Neuronal stem cell (in vitro differentiated cells): ENCODE measurements around the gene RHO.

ENCODE experiments used
- DNase-seq: peaks from one replicate; pipeline ENCODE4 v3.0.0-alpha.2; 2013; ENCODE audit warnings: low spot score
- H2AFZ ChIP-seq: one replicate; pipeline ENCODE4 v1.6.1; 2013; ENCODE audit warnings: mild to moderate bottlenecking, low read length, inconsistent platforms
- H2AK5ac ChIP-seq: 2 replicates; pipeline ENCODE4 v1.6.1; 2013; ENCODE audit warnings: low read depth, mild to moderate bottlenecking, inconsistent platforms, low read length, moderate library complexity, mixed read lengths
- H2BK120ac ChIP-seq: 2 replicates; pipeline ENCODE4 v1.6.1; 2013; ENCODE audit warnings: low read depth, mild to moderate bottlenecking, inconsistent platforms, low read length, moderate library complexity, mixed read lengths
- H2BK12ac ChIP-seq: one replicate; pipeline ENCODE4 v1.6.1; 2013; ENCODE audit warnings: low read length, inconsistent platforms
- H2BK15ac ChIP-seq: 2 replicates; pipeline ENCODE4 v1.6.1; 2013; ENCODE audit warnings: mild to moderate bottlenecking, low read length, inconsistent platforms, mixed read lengths
- H2BK5ac ChIP-seq: one replicate; pipeline ENCODE4 v1.6.1; 2013; ENCODE audit warnings: inconsistent platforms, mild to moderate bottlenecking, low read length, moderate library complexity
- H3K14ac ChIP-seq: one replicate; pipeline ENCODE4 v1.6.1; 2013; ENCODE audit warnings: low read length, inconsistent platforms
- H3K18ac ChIP-seq: 2 replicates; pipeline ENCODE4 v1.6.1; 2013; ENCODE audit warnings: low read length, inconsistent platforms
- H3K23ac ChIP-seq: 2 replicates; pipeline ENCODE4 v1.6.1; 2013; ENCODE audit warnings: low read depth, mild to moderate bottlenecking, mixed read lengths, low read length, inconsistent platforms; ENCODE audit not compliant: poor library complexity
- H3K27ac ChIP-seq: replicated peaks from 3 replicates; pipeline ENCODE4 v1.5.1; 2013; ENCODE audit warnings: low read length, inconsistent platforms
- H3K27me3 ChIP-seq, 3 experiments: 2 replicates each; pipeline ENCODE4 v1.6.1; 2013; ENCODE audit warnings: low read length in 3 of 3, mild to moderate bottlenecking in 2 of 3, inconsistent platforms in 1 of 3, low read depth in 1 of 3, mixed read lengths in 1 of 3, moderate library complexity in 1 of 3; ENCODE audit not compliant: control insufficient read depth in 3 of 3, insufficient read depth in 3 of 3
- H3K36me3 ChIP-seq, 2 donors: replicated peaks in 1 of 2; 2 replicates each; pipeline ENCODE4 v1.6.1; 2013; ENCODE audit warnings: low read length in 2 of 2; ENCODE audit not compliant: control insufficient read depth in 2 of 2, insufficient read depth in 2 of 2
- H3K4ac ChIP-seq: 2 replicates; pipeline ENCODE4 v1.6.1; 2013; ENCODE audit warnings: inconsistent platforms, mild to moderate bottlenecking, low read length, moderate library complexity
- H3K4me1 ChIP-seq, 2 donors: 1 replicate in 1 of 2; 2 replicates in 1 of 2; pipeline ENCODE4 v1.6.1; 2013; ENCODE audit warnings: low read length in 2 of 2, low read depth in 1 of 2; ENCODE audit not compliant: control insufficient read depth in 2 of 2, insufficient read depth in 1 of 2
- H3K4me2 ChIP-seq: one replicate; pipeline ENCODE4 v1.6.1; 2013; ENCODE audit warnings: mild to moderate bottlenecking, low read length, inconsistent platforms; ENCODE audit not compliant: insufficient read depth, poor library complexity, severe bottlenecking
- H3K4me3 ChIP-seq, 2 donors: 2 replicates each; pipeline ENCODE4 v1.5.1; 2013; ENCODE audit warnings: low read length in 2 of 2, mild to moderate bottlenecking in 2 of 2, inconsistent platforms in 1 of 2, moderate library complexity in 1 of 2
- H3K79me1 ChIP-seq: one replicate; pipeline ENCODE4 v1.6.1; 2013; ENCODE audit warnings: low read depth, mild to moderate bottlenecking, inconsistent platforms, low read length, moderate library complexity
- H3K9ac ChIP-seq: one replicate; pipeline ENCODE4 v1.6.1; 2013; ENCODE audit warnings: mild to moderate bottlenecking, low read depth, low read length, inconsistent platforms; ENCODE audit not compliant: poor library complexity
- H3K9me3 ChIP-seq, 2 donors: replicated peaks in 1 of 2; 2 replicates each; pipeline versions ENCODE3 to v1.6.1; 2013; ENCODE audit warnings: low read length in 2 of 2, mild to moderate bottlenecking in 2 of 2, inconsistent platforms in 1 of 2, low read depth in 1 of 2, mixed read lengths in 1 of 2, moderate library complexity in 1 of 2; ENCODE audit not compliant: control insufficient read depth in 2 of 2, insufficient read depth in 1 of 2
- H4K8ac ChIP-seq: one replicate; pipeline ENCODE4 v1.6.1; 2013; ENCODE audit warnings: low read depth, mild to moderate bottlenecking, inconsistent platforms, low read length, moderate library complexity
- H4K91ac ChIP-seq: one replicate; pipeline ENCODE4 v1.6.1; 2013; ENCODE audit warnings: low read length, low read depth, mild to moderate bottlenecking, inconsistent platforms; ENCODE audit not compliant: poor library complexity
- WGBS, 2 donors: extraction: QIAGEN DNeasy Blood & Tissue Kit; methylation state at CpG; one replicate each; pipeline ENCODE4 v1.1.7; 2013; ENCODE audit warnings: missing lambda C conversion rate in 2 of 2, mixed read lengths in 1 of 2; ENCODE audit not compliant: insufficient read length in 2 of 2, insufficient replicate concordance in 1 of 2; ENCODE audit errors: extremely low coverage in 2 of 2; 5-methylcytosine and 5-hydroxymethylcytosine counted together

The RHO gene

GRCh38 chr3:129563332-129563731, 34.9 kb downstream of the RHO start:
- Histone ChIP-seq H3K4me2 (no peak overlapping the region), H3K18ac (no peak overlapping the region), H3K4ac (no peak overlapping the region), H3K9me3 (no peaks in the 10 kb centered on the region), H3K27ac (no peak overlapping the region), H3K79me1 (no peaks in the 10 kb centered on the region), H2AFZ (no peak overlapping the region), H3K23ac (no peak overlapping the region), H3K4me3 (no peak overlapping the region), H4K8ac (no peak overlapping the region), H2BK120ac (no peak overlapping the region), H3K36me3 (peaks cover 0 to 55% of the 10 kb centered on the region in 2 donors), H3K27me3 (no peaks in the 10 kb centered on the region), H2AK5ac (peak overlapping the region; percentile 6), H3K9ac (no peak overlapping the region), H2BK5ac (no peak overlapping the region), H4K91ac (no peak overlapping the region), H3K4me1 (peaks cover 10 to 18% of the 10 kb centered on the region in 2 donors), H3K14ac (no peak overlapping the region), H2BK15ac (no peak overlapping the region), H2BK12ac (no peak overlapping the region)
- WGBS, 2 donors: no CpG with 5 or more reads among the region's 12 CpGs
- DNase-seq: no peak

GRCh38 chr3:129563850-129564535, 35.6 kb downstream of the RHO start:
- Histone ChIP-seq H3K4me1 (peaks cover 7 to 14% of the 10 kb centered on the region in 2 donors), H3K4me2 (no peak overlapping the region), H3K27me3 (no peaks in the 10 kb centered on the region), H3K14ac (no peak overlapping the region), H2BK15ac (no peak overlapping the region), H3K79me1 (no peaks in the 10 kb centered on the region), H3K9ac (no peak overlapping the region), H2AFZ (no peak overlapping the region), H4K8ac (no peak overlapping the region), H2BK120ac (no peak overlapping the region), H3K4me3 (no peak overlapping the region), H3K4ac (no peak overlapping the region), H3K18ac (no peak overlapping the region), H2BK5ac (no peak overlapping the region), H3K9me3 (no peaks in the 10 kb centered on the region), H3K27ac (no peak overlapping the region), H3K23ac (no peak overlapping the region), H3K36me3 (peaks cover 0 to 53% of the 10 kb centered on the region in 2 donors), H2BK12ac (no peak overlapping the region), H4K91ac (no peak overlapping the region), H2AK5ac (no peak overlapping the region)
- no peak for DNase-seq
- WGBS, 2 donors: no CpG with 5 or more reads among the region's 8 CpGs

DNA sequence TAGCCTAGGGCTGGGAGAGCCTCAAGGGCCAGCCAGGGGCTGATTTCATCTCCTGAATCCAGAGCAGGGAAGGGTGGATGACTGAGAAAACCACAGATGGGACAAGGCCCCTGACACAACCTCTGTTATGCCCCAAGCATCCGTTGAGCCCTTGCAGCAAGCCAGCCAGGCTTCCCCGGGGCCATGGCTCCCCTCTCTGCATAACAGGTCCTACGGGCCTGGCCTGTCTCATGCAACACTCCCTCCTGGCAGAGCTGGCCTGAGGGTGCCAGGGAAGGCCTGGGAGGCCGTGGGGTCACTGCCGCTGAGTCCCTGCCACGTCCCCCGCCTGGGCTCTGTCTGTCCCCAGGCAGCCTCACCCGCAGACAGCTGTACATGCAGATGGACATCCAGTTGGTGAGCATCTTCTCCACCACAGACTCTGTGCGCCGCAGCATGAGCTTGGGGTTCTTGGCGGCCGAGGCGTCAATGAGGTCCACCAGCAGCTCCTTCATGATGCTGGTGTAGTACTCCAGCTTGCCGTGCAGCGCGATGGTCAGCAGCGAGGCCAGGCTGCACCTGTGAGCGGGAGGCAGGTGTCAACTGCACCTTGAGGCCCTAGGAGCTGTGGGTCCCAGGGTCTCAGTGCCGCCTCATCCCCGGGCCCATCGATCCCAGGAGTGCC, 36.7 kb downstream of the RHO start:
- no peak overlapping the region for H2AFZ ChIP-seq
- no peak overlapping the region for H3K4me2 ChIP-seq
- H4K8ac ChIP-seq: no peak overlapping the region
- peak overlapping the region; percentile 93 for H2AK5ac ChIP-seq
- H4K91ac ChIP-seq: no peak overlapping the region
- H3K27ac ChIP-seq: no peak overlapping the region
- peaks cover 7 to 14% of the 10 kb centered on the region in 2 donors for H3K4me1 ChIP-seq
- no CpG with 5 or more reads among the region's 21 CpGs for WGBS, 2 donors
- H3K9me3 ChIP-seq: no peaks in the 10 kb centered on the region
- H2BK15ac ChIP-seq: no peak overlapping the region
- peak overlapping the region; percentile 19 for H2BK5ac ChIP-seq
- no peak for DNase-seq
- no peaks in the 10 kb centered on the region for H3K79me1 ChIP-seq
- peak overlapping the region; percentile 55 for H3K18ac ChIP-seq
- H3K36me3 ChIP-seq: peaks cover 0 to 46% of the 10 kb centered on the region in 2 donors
- no peak overlapping the region for H2BK12ac ChIP-seq
- no peak overlapping the region for H2BK120ac ChIP-seq
- peak overlapping the region; percentile 26 for H3K4ac ChIP-seq
- peak overlapping the region; percentile 25 for H3K23ac ChIP-seq
- peak overlapping the region; percentile 96 for H3K14ac ChIP-seq
- H3K9ac ChIP-seq: peak overlapping the region; percentile 63
- no peaks in the 10 kb centered on the region for H3K27me3 ChIP-seq
- H3K4me3 ChIP-seq: no peak overlapping the region

DNA sequence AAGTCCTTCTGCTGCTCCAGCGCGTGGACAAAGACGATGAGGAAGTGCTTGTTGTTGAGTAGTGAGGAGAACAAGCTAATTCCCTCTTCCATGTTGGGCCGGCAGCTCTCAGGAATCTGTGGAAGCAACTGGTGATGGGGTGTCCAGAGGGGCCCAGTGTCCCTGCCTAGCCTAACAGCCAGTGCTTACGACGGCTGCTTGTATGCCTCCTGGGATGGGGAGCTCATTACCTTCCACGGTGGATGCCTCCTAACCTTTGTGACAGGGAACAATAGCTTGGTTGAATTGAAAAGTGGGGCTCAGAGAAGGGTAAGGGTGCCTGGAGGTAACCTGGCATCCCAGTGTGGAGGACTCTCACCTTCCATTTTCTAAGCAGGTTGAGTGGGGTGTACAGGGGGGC, 37.5 kb downstream of the RHO start:
- Histone ChIP-seq H3K36me3 (peaks cover 0 to 49% of the 10 kb centered on the region in 2 donors), H2BK12ac (peak overlapping the region; percentile 59), H2BK5ac (no peak overlapping the region), H3K79me1 (no peaks in the 10 kb centered on the region), H3K27ac (no peak overlapping the region), H2BK120ac (no peak overlapping the region), H3K4ac (no peak overlapping the region), H2AK5ac (peak overlapping the region; percentile 93), H3K4me3 (peak overlapping the region in 1 of 2 donors; percentile 8), H3K9ac (no peak overlapping the region), H3K9me3 (no peaks in the 10 kb centered on the region), H3K23ac (no peak overlapping the region), H2BK15ac (no peak overlapping the region), H2AFZ (no peak overlapping the region), H4K8ac (no peak overlapping the region), H4K91ac (no peak overlapping the region), H3K4me1 (peaks cover 6 to 10% of the 10 kb centered on the region in 2 donors), H3K27me3 (no peaks in the 10 kb centered on the region), H3K18ac (peak overlapping the region; percentile 36), H3K14ac (peak overlapping the region; percentile 97), H3K4me2 (no peak overlapping the region)
- no peak for DNase-seq
- WGBS, 2 donors: no CpG with 5 or more reads among the region's 7 CpGs
